HepG2 (cell line): ENCODE data around the gene CLDN7. TPM values are rescaled to one million over a fixed set of nuclear protein-coding genes. Genes with fewer than 3 reads are reported as not detected.
A peak's percentile ranks its signal among the peaks of the same experiment; 100 is the strongest.

Experiments used
- CHD4 ChIP-seq: fragments of 200-600 bp; sonication (generic); IDR thresholded peaks from 2 replicates; pipeline ENCODE4 v1.7.0; 2017; ENCODE audit warnings: mild to moderate bottlenecking, low read length, borderline replicate concordance
- HDAC6 ChIP-seq: fragments of 200-600 bp; sonication (generic); IDR thresholded peaks from 2 replicates; pipeline ENCODE4 v1.7.0; 2017; ENCODE audit warnings: mild to moderate bottlenecking, antibody characterized with exemption, low read length, low read depth
- ISL2 ChIP-seq: sonication (generic); formaldehyde crosslinking; IDR thresholded peaks from 2 replicates; pipeline ENCODE4 v1.5.0; 2020; ENCODE audit warnings: missing genetic modification reagents
- ISX ChIP-seq: sonication (generic); formaldehyde crosslinking; conservative IDR thresholded peaks from 2 replicates; pipeline ENCODE4 v1.5.0; 2020; ENCODE audit warnings: missing genetic modification reagents
- KLF16 ChIP-seq, 2 experiments: sonication (generic) in 1 of 2; formaldehyde crosslinking in 1 of 2; IDR thresholded peaks; 2 replicates each; pipeline versions ENCODE4 v1.6.1 to v1.8.0; 2016 to 2023; ENCODE audit warnings: missing genetic modification reagents in 2 of 2, missing compliant biosample characterization in 1 of 2
- MAX ChIP-seq: IDR thresholded peaks from 2 replicates; pipeline ENCODE4 v1.6.1; 2012; ENCODE audit warnings: inconsistent platforms
- MXD4 ChIP-seq: IDR thresholded peaks from 2 replicates; pipeline ENCODE4 v1.6.1; 2016; ENCODE audit warnings: mild to moderate bottlenecking, missing biosample characterization, missing genetic modification reagents
- MYPOP ChIP-seq: sonication (generic); formaldehyde crosslinking; IDR thresholded peaks from 2 replicates; pipeline ENCODE4 v1.8.1; 2023; ENCODE audit warnings: mild to moderate bottlenecking, moderate library complexity, missing genetic modification reagents
- NFRKB ChIP-seq: fragments of 450-650 bp; IDR thresholded peaks from 2 replicates; pipeline ENCODE4 v1.6.1; 2017
- PCBP1 ChIP-seq: fragments of 200-400 bp; formaldehyde crosslinking; IDR thresholded peaks from 2 replicates; pipeline ENCODE4 v1.6.1; 2017; ENCODE audit warnings: mild to moderate bottlenecking, low read depth, low read length, borderline replicate concordance
- PHF20 ChIP-seq: sonication (generic); formaldehyde crosslinking; IDR thresholded peaks from 2 replicates; pipeline ENCODE4 v1.5.0; 2020; ENCODE audit warnings: mild to moderate bottlenecking, missing genetic modification reagents
- PPARG ChIP-seq: conservative IDR thresholded peaks from 2 replicates; pipeline ENCODE4 v1.6.1; 2016; ENCODE audit warnings: missing biosample characterization, missing genetic modification reagents
- PRDM4 ChIP-seq: sonication (generic); formaldehyde crosslinking; IDR thresholded peaks from 2 replicates; pipeline ENCODE4 v1.9.0; 2021; ENCODE audit warnings: missing genetic modification reagents, borderline replicate concordance
- SIX4 ChIP-seq: sonication (generic); formaldehyde crosslinking; IDR thresholded peaks from 2 replicates; pipeline ENCODE4 v1.4.0; 2020; ENCODE audit warnings: missing genetic modification reagents
- SOX5 ChIP-seq: IDR thresholded peaks from 2 replicates; pipeline ENCODE4 v1.6.1; 2016; ENCODE audit warnings: borderline replicate concordance
- SUZ12 ChIP-seq: fragments of 150-350 bp; IDR thresholded peaks from 2 replicates; pipeline ENCODE4 v1.6.1; 2014; ENCODE audit warnings: low read depth, low read length
- ZFP36 ChIP-seq: fragments of 150-350 bp; IDR thresholded peaks from 2 replicates; pipeline ENCODE4 v1.6.1; 2018; ENCODE audit warnings: borderline replicate concordance, low read length, low read depth; ENCODE audit not compliant: partially characterized antibody
- ZFP62 ChIP-seq: sonication (generic); formaldehyde crosslinking; IDR thresholded peaks from 2 replicates; pipeline ENCODE4 v1.4.0; 2020; ENCODE audit warnings: missing genetic modification reagents
- ZFYVE20 ChIP-seq: sonication (generic); formaldehyde crosslinking; IDR thresholded peaks from 2 replicates; pipeline ENCODE4 v1.8.0; 2023; ENCODE audit warnings: low read depth, mild to moderate bottlenecking, moderate library complexity, missing genetic modification reagents, borderline replicate concordance
- ZNF3 ChIP-seq: IDR thresholded peaks from 2 replicates; pipeline ENCODE4 v1.7.0; 2017; ENCODE audit warnings: inconsistent platforms
- ZNF496 ChIP-seq: sonication (generic); formaldehyde crosslinking; IDR thresholded peaks from 2 replicates; pipeline ENCODE4 v1.8.1; 2023; ENCODE audit warnings: mild to moderate bottlenecking, moderate library complexity, missing genetic modification reagents; ENCODE audit not compliant: insufficient replicate concordance
- ZNF577 ChIP-seq: sonication (generic); formaldehyde crosslinking; IDR thresholded peaks from 2 replicates; pipeline ENCODE4 v1.4.0; 2020; ENCODE audit warnings: mild to moderate bottlenecking, low read depth, missing genetic modification reagents, borderline replicate concordance
- ZNF674 ChIP-seq: sonication (generic); formaldehyde crosslinking; IDR thresholded peaks from 2 replicates; pipeline ENCODE4 v1.5.0; 2020; ENCODE audit warnings: low read depth, mild to moderate bottlenecking, missing genetic modification reagents
- ZNF800 ChIP-seq: sonication (generic); formaldehyde crosslinking; IDR thresholded peaks from 2 replicates; pipeline ENCODE4 v1.4.0; 2020; ENCODE audit warnings: missing genetic modification reagents
- polyA plus RNA-seq, 8 experiments: library from polyadenylated mRNA; depleted of rRNA in 3 of 8; stranded (reverse) in 7 of 8; unstranded in 1 of 8; fragments of >200 nt; fragmentation: Illumina TruSeq in 4 of 8; extraction: Trizol in 4 of 8; gene quantifications; 2 replicates each; pipeline versions ENCODE4 v1.2.1 to v1.2.3, GENCODE V29; 2011 to 2016; ENCODE audit warnings: low read depth in 4 of 8, missing spikeins in 1 of 8, mixed read lengths in 1 of 8; ENCODE audit not compliant: insufficient read depth in 1 of 8
- total RNA-seq, 5 experiments: library from RNA; depleted of rRNA; stranded (reverse); fragments of >200 nt; fragmentation: Illumina TruSeq; extraction: Trizol; gene quantifications; 2 replicates each; pipeline ENCODE4 v1.2.3, GENCODE V29; 2016; ENCODE audit warnings: low read depth in 1 of 5

Gene CLDN7
- total and polyA plus RNA-seq, 2 of the 13 experiments (the other 11 are each of a cell fraction or from before 2014, with no cell fraction given) = not detected

GRCh38 chr17:7252176-7253043, 9.9 kb downstream of the CLDN7 start, which contains the start of gene ELP5 (continued):
- no peak for TF ChIP-seq PRDM4
- TF ChIP-seq ZFYVE20 = no peak
- TF ChIP-seq MXD4 (CRISPR knock-in tag) = no peak; the same call in 1 of the 2 replicates
- no peak; the same call in 1 of the 2 replicates for TF ChIP-seq PPARG (CRISPR knock-in tag)
- peak; percentile 66; the same call in 1 of the 2 replicates for TF ChIP-seq MYPOP (CRISPR knock-in tag)
- no peak for TF ChIP-seq ISL2
- peak; percentile 93 for TF ChIP-seq MAX
- no peak for TF ChIP-seq SUZ12
- no peak for TF ChIP-seq ZNF577
- TF ChIP-seq ZNF3 (CRISPR knock-in tag) = no peak
- TF ChIP-seq ZNF800 (CRISPR knock-in tag) = 0 out of 2 replicates have a peak, but pooled peaks have one; percentile 29
- no peak; the same call in 1 of the 2 replicates for TF ChIP-seq SIX4
- TF ChIP-seq KLF16 (CRISPR knock-in tag; IDR thresholded peaks at IDR 0.05) = peak in 1 of 2 experiments; percentile 76; a peak in 2 of 4 replicates
- TF ChIP-seq PHF20 (CRISPR knock-in tag) = peak; percentile 89
- no peak for TF ChIP-seq ZFP36
- no peak for TF ChIP-seq ISX (CRISPR knock-in tag)
- peak; percentile 17; the same call in 1 of the 2 replicates for TF ChIP-seq CHD4
- no peak for TF ChIP-seq ZFP62 (CRISPR knock-in tag)
- no peak for TF ChIP-seq HDAC6
- TF ChIP-seq ZNF674 (CRISPR knock-in tag) = no peak
- peak; percentile 80; the same call in 1 of the 2 replicates for TF ChIP-seq PCBP1
- TF ChIP-seq NFRKB = peak; percentile 58; the same call in 1 of the 2 replicates
- peak; percentile 62; the same call in 1 of the 2 replicates for TF ChIP-seq SOX5 (CRISPR knock-in tag)
- TF ChIP-seq ZNF496 (CRISPR knock-in tag) = no peak
